Measurements from ENCODE around the gene FOXC1.

The FOXC1 gene

GRCh38 chr6:1609648-1610496, at the start of gene FOXC1:
FOXC1 (plus strand) TSS chr6:1609915; CDS start chr6:1610446, 531 bp downstream.
- peak; percentile 94 for DNase-seq

DNA sequence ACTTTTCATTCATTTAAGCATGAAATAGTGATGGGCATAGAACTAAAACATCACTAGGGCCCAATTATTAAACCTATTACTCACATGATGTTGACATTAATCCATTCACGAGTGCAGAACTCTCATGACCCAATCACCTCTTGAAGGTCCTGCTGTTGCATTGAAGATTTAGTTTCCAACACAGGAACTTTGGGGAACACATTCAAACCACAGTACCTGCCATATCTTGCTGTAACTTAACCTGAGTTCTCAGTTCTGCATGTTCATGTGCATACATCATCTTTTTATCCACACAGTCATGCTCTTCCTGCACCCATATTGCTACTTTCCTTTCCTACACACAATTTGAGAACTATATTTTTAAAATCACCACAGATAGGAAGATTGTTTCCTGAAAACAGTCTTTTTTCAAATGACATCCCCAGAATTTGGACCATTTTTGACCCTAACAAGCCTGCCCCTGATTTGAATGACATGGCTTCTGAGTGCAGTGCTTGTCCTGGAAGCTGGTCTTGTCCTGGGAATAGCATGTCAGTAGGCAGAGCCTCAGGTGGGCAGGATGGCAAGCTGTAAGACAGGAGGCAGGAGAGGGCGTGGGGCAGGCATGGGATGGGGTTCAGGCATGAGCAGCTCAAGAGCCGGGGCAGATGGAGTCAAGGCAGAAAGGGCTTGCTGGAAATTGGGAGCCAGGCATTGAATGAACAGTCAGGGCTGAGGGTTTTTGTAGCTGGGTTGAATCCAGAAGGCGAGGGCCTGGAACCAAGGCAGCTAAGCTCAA, 49.2 kb upstream of the FOXC1 start:
- no peak for DNase-seq

DNA sequence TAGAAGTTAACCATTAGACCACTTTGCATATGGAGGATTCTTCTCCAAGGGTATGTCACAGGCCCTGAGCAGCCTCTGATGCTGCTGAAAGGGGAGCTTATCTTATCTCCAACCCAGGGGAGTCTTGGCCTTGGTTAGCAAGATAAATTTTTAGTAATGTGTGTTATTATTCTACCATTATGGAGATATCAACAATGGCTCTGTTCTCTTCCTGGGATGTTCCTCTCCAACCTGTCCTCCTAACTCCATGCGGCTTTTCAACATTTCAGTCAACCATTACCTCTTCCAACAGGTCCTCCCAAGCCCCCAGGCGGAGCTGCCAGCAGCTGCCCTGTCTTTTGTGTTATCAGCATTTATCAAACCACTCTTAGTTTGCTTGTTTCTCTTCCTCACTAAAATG, 48.4 kb upstream of the FOXC1 start:
- DNase-seq, result no peak

- DNase-seq, result no peak
These were observed 47.4 kb upstream of the FOXC1 start for GRCh38 chr6:1562171-1562955.

DNA sequence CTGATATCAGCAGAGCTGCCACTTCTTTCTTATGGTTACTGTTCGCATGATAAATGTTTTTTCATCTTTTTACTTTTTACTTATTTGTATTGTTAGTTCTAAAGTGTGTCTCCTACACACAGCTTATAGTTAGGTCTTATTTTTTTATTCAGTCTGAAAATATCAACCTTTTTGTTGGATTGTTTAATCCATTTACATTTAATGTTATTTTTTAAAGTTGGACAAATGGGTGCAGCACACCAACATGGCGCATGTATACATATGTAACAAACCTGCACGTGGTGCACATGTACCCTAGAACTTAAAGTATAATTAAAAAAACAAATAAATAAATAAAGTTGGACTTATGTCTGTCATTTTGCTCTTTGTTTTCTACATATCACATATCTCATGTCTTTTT, 40.3 kb upstream of the FOXC1 start:
- no peak for DNase-seq

- DNase-seq, result no peak
These were observed 38.9 kb upstream of the FOXC1 start for GRCh38 chr6:1570848-1571247.

- DNase-seq, result no peak
These were observed 36.8 kb upstream of the FOXC1 start for GRCh38 chr6:1572892-1573291.

GRCh38 chr6:1574083-1574761, 35.5 kb upstream of the FOXC1 start:
- no peak for DNase-seq

DNA sequence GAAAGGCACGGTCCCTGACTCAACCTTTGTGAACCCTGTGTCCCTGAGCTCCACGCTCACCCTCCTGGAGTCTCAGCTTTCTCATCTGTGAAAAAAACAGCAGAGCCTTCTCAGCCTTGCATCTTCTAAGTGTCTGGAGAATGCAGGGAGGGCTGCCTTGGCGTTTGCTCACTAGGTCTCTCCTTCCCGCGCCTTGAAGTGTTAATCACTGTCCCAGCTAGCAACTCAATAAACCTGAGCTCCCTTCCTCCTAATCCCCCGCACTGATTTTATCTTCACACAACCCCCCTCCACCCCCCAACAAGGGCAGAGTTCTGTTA, 34.9 kb upstream of the FOXC1 start:
- DNase-seq, result no peak

DNA sequence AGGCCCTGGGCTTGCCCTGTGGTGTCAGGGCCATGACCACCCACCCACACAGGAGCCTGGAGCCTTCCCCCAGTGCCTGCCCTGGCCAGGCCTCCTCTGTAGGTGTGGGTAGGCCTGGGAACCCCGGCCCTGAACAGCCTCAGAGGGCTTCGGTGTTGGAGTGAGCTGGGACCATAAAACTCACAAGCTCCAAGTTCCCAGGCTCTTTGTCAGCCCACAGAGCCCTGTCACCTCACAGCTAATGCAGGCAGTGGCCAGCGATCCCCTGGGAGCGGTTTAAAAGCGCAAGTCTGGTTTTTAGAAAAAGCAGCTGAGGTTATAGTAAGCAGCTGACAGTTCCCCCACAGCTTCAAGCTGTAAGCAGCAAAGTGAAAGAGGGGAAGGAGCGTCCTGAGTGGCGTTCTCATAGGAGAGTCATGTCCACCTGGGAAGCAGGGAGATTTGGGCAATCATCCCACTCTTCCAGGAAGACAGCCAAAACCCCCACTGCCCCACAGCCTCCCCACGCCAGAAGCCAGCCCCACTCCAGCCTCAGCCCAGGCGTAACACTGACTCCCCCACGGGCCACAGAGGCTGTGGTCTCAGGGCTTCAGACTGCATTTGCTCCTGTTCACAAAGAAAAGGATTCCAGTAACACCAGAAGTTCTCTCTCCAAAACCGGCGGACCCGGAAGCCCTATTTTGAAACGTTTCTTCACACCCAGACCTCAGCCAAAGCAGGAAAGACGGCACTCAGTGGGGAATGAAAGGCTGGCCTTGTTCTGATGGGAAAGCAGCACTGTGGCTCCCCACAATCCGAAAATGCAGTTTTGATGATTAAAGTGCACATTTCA, 34.3 kb upstream of the FOXC1 start:
- DNase-seq, result no peak

DNA sequence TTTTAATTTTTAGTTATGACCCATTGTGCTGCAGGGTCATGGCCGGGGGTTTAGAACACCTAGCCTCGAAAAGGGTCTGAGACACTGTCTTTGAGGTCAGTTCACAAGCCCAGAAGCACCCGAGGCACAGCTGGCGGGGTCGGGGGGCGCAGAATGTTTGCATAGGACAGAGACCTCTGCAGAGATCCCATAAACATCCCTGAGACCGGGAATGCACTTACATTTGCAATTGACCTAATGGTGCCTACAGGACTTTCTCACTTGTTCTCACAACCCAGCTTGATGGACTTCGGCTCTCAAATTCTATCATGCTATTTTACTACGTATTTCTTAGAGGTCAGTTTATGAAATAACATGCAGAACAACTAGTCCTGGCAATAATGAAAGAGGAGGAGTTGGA, 33.5 kb upstream of the FOXC1 start:
- no peak for DNase-seq

GRCh38 chr6:1576711-1577110, 33.0 kb upstream of the FOXC1 start:
- no peak for DNase-seq

- no peak for DNase-seq
These were observed 32.5 kb upstream of the FOXC1 start for GRCh38 chr6:1577146-1577680.

- DNase-seq, result peak; percentile 51
These were observed 31.6 kb upstream of the FOXC1 start for GRCh38 chr6:1577896-1578745.

DNA sequence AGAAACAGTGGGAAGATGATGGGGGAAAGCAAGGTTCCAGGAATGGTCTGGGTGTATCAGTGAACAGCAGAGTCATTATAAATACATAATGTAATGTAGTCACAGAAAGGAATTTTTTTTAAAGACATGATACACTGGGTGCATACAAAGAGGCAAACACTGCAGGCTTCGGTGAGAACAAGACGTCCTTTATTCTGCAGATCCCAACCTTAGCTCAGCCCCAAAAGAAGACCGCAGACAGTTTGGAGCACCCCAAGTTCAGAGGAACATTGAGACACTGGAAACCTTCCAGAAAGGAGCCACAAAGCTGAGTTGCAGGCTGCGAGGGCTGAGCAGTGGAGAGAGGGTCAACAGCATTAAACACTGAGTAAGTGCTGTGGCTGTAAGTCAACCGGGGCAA, 30.6 kb upstream of the FOXC1 start:
- DNase-seq, result no peak

DNA sequence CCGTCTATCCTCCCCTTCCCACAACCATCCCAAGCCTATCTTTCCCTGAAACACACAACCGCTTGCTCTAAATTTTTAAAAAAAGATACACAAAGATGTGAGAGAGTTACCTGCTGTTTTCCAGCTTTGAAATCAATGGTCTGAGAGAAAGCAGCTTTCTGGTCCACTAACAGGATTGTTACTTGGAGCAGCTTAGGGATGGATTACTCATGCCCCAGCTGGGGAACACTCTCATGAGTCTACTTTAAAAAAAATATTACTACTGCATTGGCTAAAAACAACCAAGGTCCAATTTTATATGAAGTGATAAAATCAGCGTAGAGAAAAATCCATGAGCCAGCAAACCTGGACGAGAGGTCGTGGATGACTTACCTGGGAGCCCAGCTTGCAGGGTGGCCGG, 29.6 kb upstream of the FOXC1 start:
- DNase-seq, result no peak

DNA sequence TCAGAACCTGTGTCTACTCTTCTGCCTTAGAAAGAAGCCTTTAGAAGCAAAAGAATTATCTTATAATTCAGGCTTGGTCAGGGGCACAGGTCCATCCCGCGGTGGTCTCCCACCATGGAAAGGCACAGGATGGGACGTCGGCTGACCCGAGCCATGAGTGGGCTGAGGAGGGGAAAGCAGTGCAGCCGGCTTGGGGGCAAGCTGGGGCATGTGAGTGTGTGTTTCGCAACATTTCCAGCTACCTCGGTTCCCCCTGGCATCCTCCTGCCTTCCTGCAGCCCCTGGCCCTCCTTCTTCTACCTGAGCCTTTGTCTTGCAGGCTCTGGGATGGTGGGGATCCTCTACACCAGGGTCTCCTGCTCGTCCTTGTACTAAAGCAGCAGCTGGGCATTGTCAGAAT, 29.1 kb upstream of the FOXC1 start:
- no peak for DNase-seq

DNA sequence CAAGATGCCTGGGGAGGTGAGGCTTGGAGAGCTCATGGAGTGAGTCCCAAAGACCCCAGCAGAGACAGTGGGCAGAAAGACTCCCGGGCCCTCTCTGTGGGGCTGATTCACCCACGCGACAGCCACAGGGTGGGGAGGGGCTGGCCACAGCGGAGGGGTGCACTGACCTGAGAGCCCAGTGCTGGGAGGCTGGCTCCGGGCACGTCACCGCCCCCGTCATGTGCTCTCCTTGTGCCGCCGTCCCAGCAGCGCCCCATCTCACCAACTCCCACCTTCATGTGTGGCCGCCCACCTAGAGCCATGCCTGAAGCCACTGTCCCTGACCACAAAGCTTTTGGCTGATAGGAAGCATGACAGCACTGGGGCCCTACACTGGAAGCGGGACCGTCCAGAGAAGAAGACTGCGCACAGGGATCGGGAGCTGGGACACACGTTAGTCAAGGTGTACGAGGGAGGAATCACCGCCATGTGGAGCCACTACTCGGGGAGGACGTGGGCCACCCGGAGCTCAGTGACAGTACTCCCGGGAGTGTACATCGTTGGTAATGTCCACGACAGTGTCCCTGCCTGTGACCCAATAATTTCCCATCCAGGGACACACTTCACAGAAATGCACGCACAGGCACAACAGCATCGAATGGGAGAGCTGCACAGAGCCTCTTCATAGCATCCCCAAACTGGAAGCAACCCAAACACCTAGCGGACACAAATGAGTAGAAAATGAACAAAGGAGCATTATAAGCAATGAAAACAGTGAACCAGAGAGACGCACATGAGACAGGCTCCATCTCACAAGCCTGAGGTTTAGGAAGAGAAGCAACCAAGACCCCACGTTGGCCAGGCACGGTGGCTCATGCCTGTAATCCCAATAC, 28.4 kb upstream of the FOXC1 start:
- DNase-seq, result no peak

DNA sequence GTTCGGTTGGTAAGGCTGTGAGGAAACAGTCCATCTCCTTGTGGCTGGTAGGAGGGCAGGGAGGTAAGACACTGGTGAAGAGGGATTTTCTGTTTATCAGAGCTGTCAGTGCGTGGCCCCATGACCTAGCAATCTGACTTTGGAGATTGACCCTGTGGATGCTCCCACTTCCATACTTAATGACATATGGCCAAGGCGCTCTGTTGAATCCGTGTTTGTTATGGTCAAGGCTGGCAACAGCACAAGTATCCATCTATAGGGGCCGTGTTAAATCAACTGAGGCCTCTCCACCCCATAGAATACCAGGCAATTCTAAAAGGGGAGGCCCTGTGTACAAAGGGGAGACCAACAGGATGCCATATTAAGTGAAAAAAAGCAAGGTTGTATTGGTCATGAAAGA, 25.6 kb upstream of the FOXC1 start:
- no peak for DNase-seq

All from kidney glomerular epithelial cell (primary cell).